ENCODE measurements around the gene COQ2. TPM values are rescaled to one million over a fixed set of nuclear protein-coding genes. Genes with fewer than 3 reads are reported as not detected.

COQ2 gene
- total and polyA plus RNA-seq, 2 of the 13 experiments (the other 11 are each of a cell fraction or from before 2014, with no cell fraction given): 10.1 to 17.3 TPM

DNA sequence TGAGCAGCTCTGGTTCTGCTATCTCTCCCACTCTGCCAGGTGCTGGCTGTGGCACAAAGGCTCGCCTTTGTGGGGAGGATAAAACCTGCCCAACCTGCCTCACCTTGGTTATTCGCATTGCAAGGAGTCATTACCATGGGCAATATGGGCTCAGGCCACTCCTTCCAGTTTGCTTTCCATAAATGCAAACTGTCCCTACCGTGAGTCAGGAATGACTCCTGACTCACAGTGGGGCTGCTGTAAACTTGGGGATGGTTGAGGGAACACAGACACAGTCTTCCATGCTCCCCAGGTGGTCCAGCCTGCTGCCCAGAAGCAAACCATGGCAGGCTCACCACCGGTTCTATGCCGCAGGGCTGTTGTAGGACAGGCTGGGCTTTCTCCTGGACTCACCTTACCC lies 36.1 kb downstream of the COQ2 start:
- Histone ChIP-seq H3K36me3 (replicated peaks in 1 of 2; ENCODE audit: control insufficient read depth in 1 of 2, insufficient read depth in 2 of 2, low read length in 2 of 2) (no peaks in the 10 kb centered on the region), H3K79me2 (ENCODE audit: insufficient read depth, low read length) (no peaks in the 10 kb centered on the region), H3K4me2 (ENCODE audit: low read depth, low read length) (no peak overlapping the region), H3K27me3 (ENCODE audit: control insufficient read depth in 1 of 2, insufficient read depth in 2 of 2, low read length in 2 of 2) (no peaks in the 10 kb centered on the region), H3K4me1 (ENCODE audit: insufficient read depth, low read length) (no peaks in the 10 kb centered on the region), H3K27ac (ENCODE audit: extremely low read length, insufficient read depth, low read length) (no peak overlapping the region), H2AFZ (ENCODE audit: low read length) (no peak overlapping the region), H4K20me1 (ENCODE audit: insufficient read depth, low read length) (no peaks in the 10 kb centered on the region), H3K4me3 (replicated peaks in 1 of 3; ENCODE audit: insufficient read depth in 1 of 3, low read depth in 2 of 3, low read length in 3 of 3) (no peak overlapping the region), H3K9ac (ENCODE audit: insufficient read depth, low read depth, low read length) (no peak overlapping the region), H3K9me3 (ENCODE audit: low read length) (no peaks in the 10 kb centered on the region)
- no TSS peak for BruUV-seq (replicated peaks)
- FAIRE-seq (no peak), ATAC-seq (no peak), DNase-seq (ENCODE audit: low spot score) (no peak)
- in situ Hi-C loops (cut with HindIII; ENCODE audit: extremely low pct_ligation_motif_present, low pct_unique_long_range_greater_than_20kb): no loop called here
- WGBS (ENCODE audit: low lambda C conversion rate): 93% methylated on average over 4 of the region's 5 CpGs
- TF ChIP-seq MIER3 (CRISPR knock-in tag; IDR thresholded peaks at IDR 0.05; ENCODE audit: borderline replicate concordance) (no peak), ZMYM2 (CRISPR knock-in tag; IDR thresholded peaks at IDR 0.05) (no peak), ATAD3A (CRISPR knock-in tag; IDR thresholded peaks at IDR 0.05) (no peak), HNF4A (CRISPR knock-in tag; IDR thresholded peaks at IDR 0.05) (no peak), SRSF4 (IDR thresholded peaks at IDR 0.05; ENCODE audit: low read depth, low read length, poor library complexity, severe bottlenecking) (no peak), SIX4 (CRISPR knock-in tag; IDR thresholded peaks at IDR 0.05) (no peak), TBP (CRISPR knock-in tag; IDR thresholded peaks at IDR 0.05) (no peak), ZNF775 (CRISPR knock-in tag; IDR thresholded peaks at IDR 0.05; ENCODE audit: borderline replicate concordance) (no peak), SP5 (CRISPR knock-in tag; IDR thresholded peaks at IDR 0.05; ENCODE audit: borderline replicate concordance, low read depth) (no peak), HINFP (CRISPR knock-in tag; IDR thresholded peaks at IDR 0.05; ENCODE audit: low read depth) (no peak), NBN (conservative IDR thresholded peaks at IDR 0.05) (no peak), NFE2 (CRISPR knock-in tag; IDR thresholded peaks at IDR 0.05) (no peak), FOXJ3 (CRISPR knock-in tag; IDR thresholded peaks at IDR 0.05; ENCODE audit: borderline replicate concordance) (no peak), TEF (CRISPR knock-in tag; IDR thresholded peaks at IDR 0.05) (no peak)
- TF ChIP-seq, protein P1, sequence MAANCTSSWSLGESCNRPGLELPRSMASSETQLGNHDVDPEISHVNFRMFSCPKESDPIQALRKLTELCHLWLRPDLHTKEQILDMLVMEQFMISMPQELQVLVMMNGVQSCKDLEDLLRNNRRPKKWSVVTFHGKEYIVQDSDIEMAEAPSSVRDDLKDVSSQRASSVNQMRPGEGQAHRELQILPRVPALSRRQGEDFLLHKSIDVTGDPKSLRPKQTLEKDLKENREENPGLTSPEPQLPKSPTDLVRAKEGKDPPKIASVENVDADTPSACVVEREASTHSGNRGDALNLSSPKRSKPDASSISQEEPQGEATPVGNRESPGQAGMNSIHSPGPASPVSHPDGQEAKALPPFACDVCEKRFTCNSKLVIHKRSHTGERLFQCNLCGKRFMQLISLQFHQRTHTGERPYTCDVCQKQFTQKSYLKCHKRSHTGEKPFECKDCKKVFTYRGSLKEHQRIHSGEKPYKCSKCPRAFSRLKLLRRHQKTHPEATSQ (CRISPR knock-in tag; IDR thresholded peaks at IDR 0.05; ENCODE audit: borderline replicate concordance): no peak
- TF ChIP-seq, protein P2, sequence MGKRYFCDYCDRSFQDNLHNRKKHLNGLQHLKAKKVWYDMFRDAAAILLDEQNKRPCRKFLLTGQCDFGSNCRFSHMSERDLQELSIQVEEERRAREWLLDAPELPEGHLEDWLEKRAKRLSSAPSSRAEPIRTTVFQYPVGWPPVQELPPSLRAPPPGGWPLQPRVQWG (CRISPR knock-in tag; IDR thresholded peaks at IDR 0.05; ENCODE audit: borderline replicate concordance, low read depth): no peak
- intact Hi-C loops (cut with micrococcal nuclease; ENCODE audit: unreplicated experiment): no loop called here
- ChIA-PET CTCF (ENCODE audit: low intra/inter-chr PET ratio, low total read pairs) (no interaction called here), POLR2A (interaction anchor here (1.1 kb wide), 1 partner anchor 36 kb away, joined by 3 read pairs; the partner anchor contains the start of gene COQ2)

All from HepG2 (cell line).